Skeletal muscle cell (primary cell): ENCODE results near the gene RNASE4.

ENCODE experiments used
- DNase-seq: peaks from one replicate; pipeline ENCODE4 v3.0.0-alpha.2; 2010; ENCODE audit warnings: low read depth
- H3K4me3 ChIP-seq: 2 replicates; pipeline ENCODE4 v1.5.1; 2011; ENCODE audit warnings: low read depth, mild to moderate bottlenecking, control low read depth, low read length, moderate library complexity

RNASE4 gene

GRCh38 chr14:20671597-20672283, 12.6 kb upstream of the RNASE4 start:
- no peak for DNase-seq
- H3K4me3 ChIP-seq: no peak overlapping the region

- H3K4me3 ChIP-seq: no peak overlapping the region
- no peak for DNase-seq
Measured at GRCh38 chr14:20675669-20676068, 8.7 kb upstream of the RNASE4 start.

DNA sequence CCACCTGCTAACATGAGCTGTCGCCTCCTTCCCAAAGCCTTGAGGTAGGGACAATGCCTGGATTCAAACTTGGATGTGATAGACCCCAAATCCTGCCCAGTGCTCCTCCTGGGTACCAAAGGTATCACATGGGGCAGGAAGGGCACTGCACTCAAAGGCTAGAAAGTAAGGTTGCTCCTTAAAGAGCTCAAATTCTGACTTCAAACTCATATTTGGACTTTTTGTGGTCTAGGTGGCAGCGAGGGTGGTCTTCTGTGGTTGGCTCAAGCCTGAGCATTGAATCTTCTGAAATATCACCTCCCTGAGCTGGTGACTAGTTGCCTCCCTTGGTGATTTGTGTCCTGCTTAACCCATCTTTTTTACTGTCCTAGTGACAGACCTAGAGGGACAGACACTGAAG, 8.3 kb upstream of the RNASE4 start:
- no peak for DNase-seq

DNA sequence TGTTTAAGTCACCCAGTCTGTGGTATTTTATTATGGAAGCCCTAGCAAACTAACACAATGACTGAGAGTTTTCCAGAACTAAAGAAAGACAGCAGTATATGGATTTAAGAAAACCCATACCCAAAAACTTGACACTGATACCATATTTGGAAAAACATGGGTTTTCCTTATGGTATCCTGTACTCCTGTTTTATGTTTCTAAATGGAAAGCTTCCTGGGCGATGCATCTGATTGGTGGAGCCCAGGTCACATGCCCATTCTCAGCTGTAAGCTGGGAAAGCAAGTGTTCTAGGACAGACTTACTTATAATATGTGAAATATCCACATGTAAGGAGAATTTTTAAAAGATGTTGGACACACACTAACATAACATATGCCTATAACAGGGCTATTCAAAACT, 4.5 kb upstream of the RNASE4 start:
- no peak overlapping the region for H3K4me3 ChIP-seq
- no peak for DNase-seq

More for the DNA sequence above, 8.3 kb upstream of the RNASE4 start:
- H3K4me3 ChIP-seq: no peak overlapping the region

GRCh38 chr14:20680363-20680762, 4.0 kb upstream of the RNASE4 start:
- peak overlapping the region; percentile 93 for H3K4me3 ChIP-seq
- DNase-seq: no peak

DNA sequence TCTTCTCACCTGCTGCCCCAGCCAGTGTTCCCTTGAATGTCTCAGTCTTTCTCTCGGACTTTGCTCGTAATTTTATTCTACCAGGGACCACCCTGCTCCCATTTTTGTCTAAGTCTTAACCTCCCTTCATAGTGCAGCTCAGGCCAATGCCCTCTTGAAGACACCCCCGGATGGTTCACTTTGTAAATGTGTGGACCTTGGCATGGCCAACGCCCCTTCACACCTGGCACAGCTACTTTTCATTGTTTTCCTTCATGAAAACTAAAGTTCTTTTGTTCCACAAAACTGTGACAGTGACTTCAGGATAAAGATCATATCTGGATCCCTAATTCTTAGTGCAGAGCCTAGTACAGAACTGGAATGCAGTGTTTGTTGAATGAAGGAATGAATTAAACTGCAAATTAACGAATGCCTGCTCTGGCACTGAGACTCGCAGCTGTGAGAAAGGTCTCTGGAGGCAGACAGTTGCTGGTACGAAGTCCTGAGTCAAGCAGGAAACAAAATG, 3.5 kb upstream of the RNASE4 start:
- DNase-seq: no peak
- H3K4me3 ChIP-seq: peak overlapping the region; percentile 93

GRCh38 chr14:20681348-20682126, 2.8 kb upstream of the RNASE4 start:
- peak overlapping the region; percentile 93 for H3K4me3 ChIP-seq
- no peak for DNase-seq

DNA sequence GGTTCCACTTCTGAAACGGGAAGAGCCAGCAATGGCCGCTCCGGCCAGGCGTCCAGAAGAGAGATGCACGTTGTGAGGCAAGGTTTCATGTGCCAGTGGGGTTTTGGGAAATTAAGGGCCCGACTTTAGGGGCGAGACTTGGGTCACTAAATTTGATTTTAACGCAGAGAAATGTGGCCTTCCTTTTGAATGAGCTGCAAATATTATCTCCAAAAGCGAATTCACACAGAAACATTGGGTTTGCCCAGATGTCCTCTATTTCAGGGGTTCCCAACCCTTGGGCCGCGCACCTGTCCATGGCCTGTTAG, 2.3 kb upstream of the RNASE4 start:
- DNase-seq: no peak
- H3K4me3 ChIP-seq: peak overlapping the region; percentile 93

DNA sequence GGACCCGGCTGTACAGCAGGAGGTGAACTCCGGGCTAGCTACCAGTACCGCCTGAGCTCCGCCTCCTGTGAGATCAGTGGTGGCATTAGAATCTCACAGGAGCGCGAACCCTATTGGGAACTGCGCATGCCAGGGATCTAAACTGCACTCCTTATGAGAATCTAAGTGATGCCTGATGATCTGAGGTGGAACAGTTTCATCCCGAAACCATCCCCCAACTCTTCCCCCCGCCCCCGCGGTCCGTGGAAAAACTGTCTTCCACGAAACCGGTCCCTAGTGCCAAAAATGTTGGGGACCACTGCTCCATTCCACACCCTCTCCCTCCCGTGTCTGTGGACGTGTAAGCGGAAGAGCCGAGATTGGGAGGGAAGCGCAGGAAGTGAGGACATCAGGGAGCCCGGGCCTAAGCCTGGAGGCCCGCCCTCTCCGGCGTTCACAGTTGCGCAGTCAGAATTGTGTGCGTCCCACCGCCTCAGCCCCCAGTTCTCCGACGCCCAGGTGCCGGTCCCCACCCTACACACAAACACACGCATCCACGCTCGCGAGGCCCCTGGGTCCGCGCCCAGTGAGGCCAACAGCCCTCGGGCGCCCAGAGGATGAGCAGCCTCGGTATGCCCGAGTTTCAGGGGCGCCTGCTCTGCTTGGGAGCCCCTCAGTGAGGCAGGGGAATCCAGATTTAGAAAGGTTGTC, 1.8 kb upstream of the RNASE4 start:
- peak; percentile 79 for DNase-seq
- peak overlapping the region; percentile 93 for H3K4me3 ChIP-seq

- H3K4me3 ChIP-seq: peak overlapping the region; percentile 93
- peak; percentile 69 for DNase-seq
Measured at GRCh38 chr14:20683125-20683890, 1.1 kb upstream of the RNASE4 start.

GRCh38 chr14:20684662-20685456, 499 bp downstream of the RNASE4 start:
- H3K4me3 ChIP-seq: peak overlapping the region; percentile 93
- no peak for DNase-seq

DNA sequence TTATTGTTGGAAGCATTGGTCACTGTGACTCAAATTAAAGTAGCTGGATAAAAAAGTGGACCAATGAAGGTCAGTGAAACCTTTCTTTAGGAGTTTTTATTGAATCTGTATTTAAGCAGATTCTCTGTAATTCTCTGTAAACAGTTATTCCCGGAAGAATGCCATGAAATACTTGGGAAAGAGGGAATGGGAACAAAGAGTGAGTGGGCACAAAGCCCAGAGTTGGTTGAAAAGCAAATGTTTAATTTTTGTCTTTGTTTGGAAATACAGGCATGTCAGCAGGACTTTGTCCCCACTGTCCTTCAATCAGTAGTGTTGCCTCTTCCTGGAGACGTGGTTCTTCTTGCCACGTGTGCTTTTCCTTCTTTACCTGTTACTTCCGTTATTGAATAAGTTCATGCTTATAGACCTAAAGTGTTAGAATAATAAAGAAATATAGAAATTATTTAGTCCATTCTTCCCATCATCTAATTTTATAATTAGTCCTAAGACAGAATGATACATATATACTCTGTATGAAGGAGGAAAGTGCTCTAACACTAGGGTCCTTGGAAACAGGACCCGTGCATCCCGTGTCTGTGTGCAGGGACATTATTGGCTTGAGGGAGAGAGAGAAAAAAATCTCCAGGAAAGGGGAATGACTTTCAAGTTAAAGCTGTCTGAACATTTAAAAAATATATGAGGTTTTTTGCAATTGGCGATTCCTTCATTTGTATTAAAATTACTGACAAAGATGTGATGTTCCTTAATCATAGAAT, 2.2 kb downstream of the RNASE4 start:
- no peak overlapping the region for H3K4me3 ChIP-seq
- no peak for DNase-seq

GRCh38 chr14:20687362-20688166, 3.2 kb downstream of the RNASE4 start:
- H3K4me3 ChIP-seq: no peak overlapping the region
- no peak for DNase-seq

DNA sequence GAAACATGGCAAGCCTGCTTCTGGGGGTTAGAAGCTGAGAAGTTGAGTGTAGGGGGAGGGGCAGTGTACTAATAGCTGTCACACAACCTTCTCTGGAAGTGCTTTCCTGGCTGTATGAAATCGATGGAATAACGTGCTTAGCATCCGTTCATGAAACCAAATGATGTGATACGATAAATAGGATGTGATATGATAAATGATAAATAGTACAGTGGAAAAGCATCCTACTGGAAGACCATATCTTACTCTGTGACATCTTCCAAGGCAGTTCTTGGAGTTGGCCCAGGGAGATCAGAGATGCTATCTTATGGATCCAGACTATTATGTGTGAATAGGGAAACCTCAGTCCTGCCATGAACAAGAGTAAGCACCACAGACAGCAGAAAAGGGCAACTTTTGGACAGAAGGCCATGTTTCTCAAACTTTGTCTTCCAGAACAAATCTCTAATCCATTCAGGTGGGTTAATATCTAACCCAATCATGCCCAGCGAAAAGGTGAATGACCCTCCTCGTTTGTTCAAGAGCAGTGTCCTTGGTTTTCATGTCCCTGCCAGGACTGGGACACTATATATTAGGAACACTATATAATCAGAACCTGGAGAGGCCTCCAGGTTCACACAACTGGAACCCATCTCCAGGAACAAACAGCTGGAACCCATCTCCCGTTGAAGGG, 3.9 kb downstream of the RNASE4 start, which contains the start of gene ANG:
Gene ANG (plus strand): TSS at position 598 of the 673 bp plus-strand sequence. CDS start 4,801 bp downstream, outside the sequence.
- no peak for DNase-seq

GRCh38 chr14:20690848-20691640, 6.7 kb downstream of the RNASE4 start:
- DNase-seq: peak; percentile 34
- H3K4me3 ChIP-seq: no peak overlapping the region

More for the DNA sequence above, 3.9 kb downstream of the RNASE4 start, which contains the start of gene ANG:
- no peak within 1 kb of the TSS for H3K4me3 ChIP-seq
